COLO829 (cell line): ENCODE data around the gene KLK13.

ENCODE experiments used
- DNase-seq: peaks from one replicate; pipeline ENCODE4 v3.0.0; 2012; ENCODE audit warnings: low spot score

The KLK13 gene

GRCh38 chr19:51064534-51065220 is at the start of gene KLK13:
KLK13 (minus strand) TSS chr19:51065092; CDS start chr19:51065067, 25 bp downstream.
- peak; percentile 22 for DNase-seq

- DNase-seq = no peak
Observed at GRCh38 chr19:51114087-51114729, 49.3 kb upstream of the KLK13 start.

- no peak for DNase-seq
Observed at GRCh38 chr19:51111606-51112005, 46.7 kb upstream of the KLK13 start.

- no peak for DNase-seq
Observed at GRCh38 chr19:51110666-51110971, 45.7 kb upstream of the KLK13 start.

GRCh38 chr19:51108805-51109146 is 43.9 kb upstream of the KLK13 start:
- no peak for DNase-seq

- DNase-seq = peak; percentile 98
Observed at GRCh38 chr19:51108066-51108804, 43.3 kb upstream of the KLK13 start, which contains the start of gene CTU1. CTU1 (minus strand) TSS chr19:51108409; CDS start chr19:51104569, 3,840 bp downstream.

- DNase-seq = no peak
Observed at GRCh38 chr19:51107406-51108065, 42.6 kb upstream of the KLK13 start.

- DNase-seq = no peak
Observed at GRCh38 chr19:51103926-51104341, 39.0 kb upstream of the KLK13 start.

- DNase-seq = no peak
Observed at GRCh38 chr19:51102991-51103390, 38.1 kb upstream of the KLK13 start.

GRCh38 chr19:51101171-51101865 is 36.4 kb upstream of the KLK13 start:
- no peak for DNase-seq

GRCh38 chr19:51100601-51101000 is 35.7 kb upstream of the KLK13 start:
- DNase-seq = no peak

- no peak for DNase-seq
Observed at GRCh38 chr19:51099047-51099382, 34.1 kb upstream of the KLK13 start.

- DNase-seq = no peak
Observed at GRCh38 chr19:51098365-51099046, 33.6 kb upstream of the KLK13 start.

- DNase-seq = no peak
Observed at GRCh38 chr19:51097796-51098195, 32.9 kb upstream of the KLK13 start.

- peak; percentile 26 for DNase-seq
Observed at GRCh38 chr19:51097166-51097738, 32.4 kb upstream of the KLK13 start.

GRCh38 chr19:51096473-51097165 is 31.7 kb upstream of the KLK13 start:
- DNase-seq = no peak

- DNase-seq = peak; percentile 29
Observed at GRCh38 chr19:51094696-51095279, 29.9 kb upstream of the KLK13 start.

GRCh38 chr19:51093510-51094345 is 28.8 kb upstream of the KLK13 start:
- DNase-seq = no peak

GRCh38 chr19:51093101-51093500 is 28.2 kb upstream of the KLK13 start:
- DNase-seq = no peak
